Measurements from ENCODE around the gene NFKBIL1.

GRCh38 chr6:31578184-31579118, 31.0 kb downstream of the NFKBIL1 start:
- TF ChIP-seq CTCF (IDR thresholded peaks at IDR 0.05; ENCODE audit: low read depth, low read length) (no peak), EZH2phosphoT487 (IDR thresholded peaks at IDR 0.05; ENCODE audit: low read depth) (no peak)

All from OCI-LY3 (cell line).